Islet of Langerhans (tissue), 1 donor: Measurements from ENCODE around the gene SCAMP1.
"Not testable (repeated sequence)": the region's sequence is repeated elsewhere in the genome, so short reads cannot be mapped to it uniquely, and the experiment has no call there.

Experiments used
- FAIRE-seq: peaks from one replicate; lab custom pipeline; 2011; peaks lifted over from hg19 to GRCh38; lab: Jason Lieb, UNC

SCAMP1 gene

GRCh38 chr5:78361631-78361993 lies 1.2 kb downstream of the SCAMP1 start:
- peak; percentile 41 for FAIRE-seq

- FAIRE-seq: peak; percentile 41
Measured at GRCh38 chr5:78362220-78362619, 1.8 kb downstream of the SCAMP1 start.

- FAIRE-seq: peak; percentile 72
Measured at GRCh38 chr5:78364005-78364404, 3.6 kb downstream of the SCAMP1 start.

DNA sequence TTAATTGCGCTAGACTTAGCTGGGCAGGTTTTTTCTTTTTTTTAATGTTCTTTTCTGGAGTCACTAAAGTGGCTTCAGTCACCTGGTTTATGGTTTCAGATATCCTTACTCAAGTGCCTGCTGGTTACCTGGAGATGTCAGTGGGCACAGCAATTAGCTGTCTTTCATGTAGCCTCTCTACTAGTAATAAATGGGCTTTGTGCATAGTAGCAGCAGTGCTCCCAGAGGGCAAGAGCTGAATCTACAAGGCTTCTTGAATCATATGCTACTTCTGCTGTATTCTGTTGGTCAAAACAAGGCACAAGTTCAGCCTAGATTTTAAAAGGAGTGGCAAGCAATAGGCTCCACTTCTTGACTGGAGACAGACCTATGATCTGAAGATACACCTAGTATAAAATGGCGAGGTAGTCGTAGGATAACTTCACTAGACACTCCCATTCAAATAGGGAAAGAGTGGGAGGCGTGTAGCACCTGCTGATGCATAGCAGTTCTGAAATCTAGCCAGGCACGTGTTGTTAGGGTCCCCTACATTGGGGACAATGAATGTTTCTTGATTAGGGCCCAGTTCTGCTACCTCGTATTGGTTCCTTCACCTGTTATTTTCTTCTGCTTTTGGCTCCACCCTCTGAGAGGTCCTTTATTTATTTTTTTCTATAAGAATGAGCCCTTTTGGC lies 7.0 kb downstream of the SCAMP1 start:
- FAIRE-seq: no peak

DNA sequence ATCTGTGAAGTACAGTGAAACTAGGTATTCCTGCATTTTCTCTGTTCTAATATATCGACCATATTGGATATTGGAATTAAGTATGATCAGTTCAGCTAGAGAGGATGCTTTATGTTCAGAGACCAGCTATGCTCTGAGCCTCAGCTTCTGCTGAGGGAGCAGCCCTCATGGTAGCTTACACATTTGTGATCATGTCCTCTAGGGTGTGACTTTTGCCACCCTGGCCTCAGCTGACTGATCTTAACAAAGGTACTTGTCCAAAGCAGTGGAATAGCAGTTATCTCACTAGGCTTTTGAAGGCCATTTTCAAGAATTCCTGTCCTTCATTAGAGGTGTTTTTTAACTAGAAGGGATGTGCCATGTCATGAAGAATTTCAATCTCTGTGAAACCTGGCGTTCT lies 9.3 kb downstream of the SCAMP1 start:
- no peak for FAIRE-seq

DNA sequence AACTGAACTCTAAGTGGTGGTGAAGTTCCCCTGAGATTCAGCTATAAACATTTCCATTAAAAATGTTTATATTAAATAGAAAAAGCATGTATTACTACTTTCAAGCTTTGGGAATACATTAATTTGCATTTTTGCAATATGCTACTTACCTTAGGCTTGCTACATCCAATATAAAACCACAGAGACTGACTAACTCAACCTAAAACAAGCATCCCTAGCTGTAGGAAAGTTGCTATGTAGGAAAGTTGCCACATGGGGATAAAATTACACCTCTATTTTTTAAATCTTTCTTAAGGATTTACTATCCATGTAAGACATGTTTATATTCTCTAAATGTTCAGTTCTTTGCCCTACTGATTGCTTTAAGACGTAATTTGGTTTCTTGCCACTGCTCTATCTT lies 12.8 kb downstream of the SCAMP1 start:
- no peak for FAIRE-seq

DNA sequence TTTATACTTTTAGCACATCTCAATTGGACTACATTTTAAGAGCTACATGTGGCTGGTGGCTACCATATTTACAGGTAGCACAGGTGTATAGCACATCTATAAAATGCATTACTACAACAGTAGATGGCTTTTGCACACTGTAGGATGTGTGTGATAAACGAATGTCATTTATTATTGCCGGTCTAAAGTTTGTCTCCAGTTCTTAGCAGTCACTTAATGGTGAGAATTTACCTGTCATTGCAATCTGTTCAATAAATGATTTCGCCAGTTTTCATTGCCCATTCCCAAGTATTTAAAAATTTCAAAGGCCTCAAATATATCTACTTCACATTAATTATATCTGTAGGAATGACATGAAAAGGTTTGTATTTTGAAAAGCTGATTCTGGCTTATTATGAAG lies 15.9 kb downstream of the SCAMP1 start:
- FAIRE-seq: no peak

- FAIRE-seq: no peak
Measured at GRCh38 chr5:78377056-78377717, 16.8 kb downstream of the SCAMP1 start.

GRCh38 chr5:78377718-78378105 lies 17.3 kb downstream of the SCAMP1 start:
- no peak for FAIRE-seq

- no peak for FAIRE-seq
Measured at GRCh38 chr5:78387468-78388153, 27.2 kb downstream of the SCAMP1 start.

DNA sequence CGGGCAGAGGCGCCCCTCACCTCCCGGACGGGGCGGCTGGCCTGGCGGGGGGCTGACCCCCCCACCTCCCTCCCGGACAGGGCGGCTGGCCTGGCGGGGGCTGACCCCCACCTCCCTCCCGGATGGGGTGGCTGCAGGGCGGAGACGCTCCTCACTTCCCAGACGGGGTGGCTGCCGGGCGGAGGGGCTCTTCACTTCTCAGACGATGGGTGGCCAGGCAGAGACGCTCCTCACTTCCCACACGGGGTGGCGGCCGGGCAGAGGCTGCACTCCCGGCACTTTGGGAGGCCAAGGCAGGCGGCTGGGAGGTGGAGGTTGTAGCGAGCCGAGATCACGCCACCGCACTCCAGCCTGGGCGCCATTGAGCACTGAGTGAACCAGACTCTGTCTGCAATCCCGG lies 30.9 kb downstream of the SCAMP1 start:
- FAIRE-seq: not testable (repeated sequence)

DNA sequence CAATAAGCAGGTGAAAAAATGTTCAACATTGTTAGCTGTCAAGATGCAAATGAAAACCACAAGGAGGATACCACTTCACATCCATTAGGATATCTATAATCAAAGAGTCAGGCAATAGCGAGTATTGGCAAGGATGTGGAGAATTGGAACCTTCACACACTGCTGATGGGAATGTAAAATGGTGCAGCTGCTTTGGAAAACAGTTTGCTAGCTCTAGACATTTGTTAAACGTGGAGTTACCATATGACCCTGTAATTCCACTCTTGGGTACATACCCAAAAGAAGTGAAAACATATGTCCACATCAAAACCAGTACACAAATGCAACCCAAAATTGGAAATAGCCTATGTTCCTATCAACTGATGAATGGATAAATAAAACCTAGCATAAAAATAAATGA lies 37.4 kb downstream of the SCAMP1 start:
- FAIRE-seq: no peak

GRCh38 chr5:78399116-78399515 lies 38.7 kb downstream of the SCAMP1 start:
- no peak for FAIRE-seq

- no peak for FAIRE-seq
Measured at GRCh38 chr5:78404682-78405293, 44.4 kb downstream of the SCAMP1 start.

DNA sequence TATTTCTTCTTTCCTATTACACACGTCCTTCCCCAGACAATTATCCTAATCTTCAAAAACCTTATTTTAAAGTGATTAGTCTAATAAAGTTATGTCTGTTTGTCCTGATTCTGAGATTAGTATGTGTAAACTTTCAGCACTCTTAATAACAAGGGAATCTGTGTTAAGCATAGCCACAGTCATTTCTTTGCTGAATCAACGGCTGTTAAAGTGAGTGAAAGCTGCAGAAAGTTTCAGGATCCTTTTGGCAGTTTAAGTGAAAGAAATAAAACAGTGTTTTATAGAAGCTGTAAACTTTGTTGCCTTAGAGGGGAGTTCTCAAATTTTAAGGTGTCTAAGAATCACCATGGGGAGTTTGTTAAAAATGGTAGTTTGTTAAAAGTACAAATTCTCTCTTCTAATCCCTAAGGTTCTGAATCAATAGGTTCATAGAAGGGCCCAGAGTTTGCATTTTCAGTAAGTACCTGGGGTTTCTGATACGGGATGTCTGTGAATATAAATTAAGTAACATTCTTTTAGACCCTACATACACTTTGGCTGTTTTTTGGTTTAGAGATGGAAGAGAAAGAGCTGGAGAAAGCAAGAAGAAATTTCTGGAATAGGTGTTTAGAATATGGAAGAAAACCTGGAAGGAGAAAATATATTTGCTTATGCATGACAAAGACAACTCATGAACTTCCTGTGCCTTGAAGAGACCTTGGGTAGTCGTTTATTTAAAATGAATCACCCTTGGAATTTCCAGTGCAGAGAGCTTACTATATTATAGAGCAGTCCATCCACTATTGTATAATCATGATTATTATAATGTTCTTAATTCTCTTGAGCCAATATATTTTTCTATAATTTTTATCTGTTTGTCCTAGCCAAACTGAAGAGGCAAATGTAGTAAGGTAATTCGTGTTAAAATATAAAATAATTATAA lies 45.7 kb downstream of the SCAMP1 start:
- no peak for FAIRE-seq

GRCh38 chr5:78407458-78407857 lies 47.0 kb downstream of the SCAMP1 start:
- peak; percentile 60 for FAIRE-seq

DNA sequence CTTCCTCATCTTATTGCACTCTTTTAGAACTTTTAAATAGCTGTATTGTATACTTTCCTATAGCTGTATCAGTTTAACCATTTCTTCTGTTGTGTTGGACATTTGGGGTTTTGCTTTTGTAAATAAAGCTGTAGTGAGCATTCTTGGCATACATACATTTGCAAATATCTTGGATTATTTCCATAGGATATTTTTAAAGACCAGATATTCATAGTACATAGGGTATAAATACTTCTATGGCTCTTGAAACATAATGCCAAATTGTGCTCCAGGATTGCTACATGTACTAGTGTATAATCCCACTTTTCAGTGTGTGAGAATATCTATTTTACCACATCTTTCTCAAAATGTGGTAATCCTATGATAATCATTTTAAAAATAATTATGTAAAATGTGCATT lies 51.2 kb downstream of the SCAMP1 start:
- FAIRE-seq: no peak

DNA sequence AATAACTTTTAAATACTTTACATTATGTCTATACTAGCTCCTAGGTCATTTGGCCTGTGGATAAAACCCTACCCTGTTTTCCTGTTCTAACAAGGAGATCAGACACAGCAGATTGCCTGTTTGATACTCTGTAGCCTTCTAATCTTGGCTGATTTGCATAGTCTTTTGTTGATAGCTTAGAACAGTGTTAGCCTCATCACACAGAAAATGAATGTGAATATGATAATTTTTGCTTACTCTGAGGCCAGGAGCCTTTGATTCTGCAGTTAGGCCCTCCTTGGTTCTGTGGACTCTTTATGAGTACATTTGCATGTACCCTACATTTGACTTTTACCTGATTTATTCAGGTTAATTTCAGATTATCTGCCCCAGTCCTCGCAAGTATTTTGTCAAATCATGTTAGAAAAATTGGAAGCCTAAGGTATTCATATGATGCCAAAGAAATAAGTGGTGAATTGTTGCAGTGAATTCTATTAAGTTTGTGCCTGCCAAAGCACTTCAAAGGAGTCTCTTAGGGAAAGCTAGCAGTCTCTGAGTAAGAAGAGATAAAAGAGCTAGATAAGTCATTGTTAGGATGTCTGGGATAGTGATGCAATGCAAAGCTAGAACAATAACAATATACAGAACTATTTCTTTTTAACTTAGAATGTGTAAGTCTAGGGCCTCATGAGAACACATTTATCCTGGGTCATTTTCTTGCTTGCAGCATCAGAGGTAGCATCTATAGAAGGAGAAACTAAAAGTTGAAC lies 56.4 kb downstream of the SCAMP1 start:
- no peak for FAIRE-seq

DNA sequence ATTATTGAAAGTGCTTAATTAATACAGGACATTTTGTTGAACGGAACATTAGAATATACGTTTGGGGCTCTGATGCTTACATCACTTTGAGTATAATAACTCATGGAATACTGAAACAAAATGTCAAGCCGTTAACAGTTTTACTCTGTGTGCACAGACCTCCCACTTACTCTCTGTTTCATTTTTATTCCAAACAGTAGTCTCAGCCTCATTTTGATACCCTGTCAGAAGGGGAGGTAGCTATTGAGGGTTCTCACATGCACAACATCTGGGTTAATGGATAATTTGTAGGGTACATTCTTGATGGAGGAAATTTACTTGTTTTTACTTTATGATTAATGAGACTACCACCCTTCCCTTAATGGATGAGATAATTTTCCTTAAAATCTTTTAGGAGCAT lies 59.0 kb downstream of the SCAMP1 start:
- FAIRE-seq: no peak

GRCh38 chr5:78420548-78420947 lies 60.1 kb downstream of the SCAMP1 start:
- FAIRE-seq: peak; percentile 98

DNA sequence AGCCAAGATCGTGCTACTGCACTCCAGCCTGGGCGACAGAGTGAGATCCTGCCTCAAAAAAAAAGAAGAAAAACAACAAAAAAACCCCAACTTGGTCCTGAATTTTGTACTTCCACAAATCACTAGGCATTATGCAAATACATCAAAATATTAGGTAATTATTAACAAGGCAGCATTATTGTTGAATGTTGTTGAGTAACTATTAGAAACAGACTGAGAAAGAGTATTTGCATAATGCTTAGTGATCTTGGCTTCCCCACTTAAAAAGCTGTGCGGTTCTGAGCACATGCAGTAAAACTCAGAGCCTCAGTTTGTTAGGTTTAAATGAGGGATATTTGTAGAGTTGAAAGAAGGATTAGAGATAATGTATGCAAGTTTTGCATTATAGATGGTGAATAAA lies 64.2 kb downstream of the SCAMP1 start:
- FAIRE-seq: no peak
